A549 (cell line): Measurements from ENCODE around the gene DIO1.

Source experiments
- CEBPB ChIP-seq, 2 experiments: fragments of >200 bp in 1 of 2; sonication (Bioruptor Twin) in 1 of 2; formaldehyde crosslinking in 1 of 2; IDR thresholded peaks; 2 replicates each; pipeline ENCODE4 v1.6.1; 2012 to 2016
- CHD4 ChIP-seq: fragments of 200-600 bp; sonication (generic); IDR thresholded peaks from 2 replicates; pipeline ENCODE4 v1.6.1; 2016; ENCODE audit warnings: antibody characterized with exemption, mild to moderate bottlenecking, borderline replicate concordance
- EP300 ChIP-seq, 2 experiments: fragments of >200 bp; sonication (Bioruptor Twin); formaldehyde crosslinking; IDR thresholded peaks; 2 replicates in 1 of 2; 3 replicates in 1 of 2; pipeline ENCODE4 v1.6.1; 2016 to 2017
- HOXA7 ChIP-seq: fragments of 250-450 bp; sonication (Bioruptor Pico); IDR thresholded peaks from 2 replicates; pipeline ENCODE4 v1.5.0; 2020; ENCODE audit warnings: mild to moderate bottlenecking, moderate library complexity
- MYC ChIP-seq: IDR thresholded peaks from 2 replicates; pipeline ENCODE4 v1.6.1; 2012; ENCODE audit warnings: mild to moderate bottlenecking, inconsistent platforms, low read length, improper control_type of control experiment, borderline replicate concordance
- RAD21 ChIP-seq, 2 experiments: fragments of >200 bp in 1 of 2; sonication (Bioruptor Twin) in 1 of 2; formaldehyde crosslinking in 1 of 2; IDR thresholded peaks in 1 of 2; conservative IDR thresholded peaks in 1 of 2; 2 replicates in 1 of 2; 3 replicates in 1 of 2; pipeline ENCODE4 v1.6.1; 2012 to 2018; ENCODE audit warnings: inconsistent platforms in 1 of 2
- RFX5 ChIP-seq: fragments of 450-650 bp; IDR thresholded peaks from 2 replicates; pipeline ENCODE4 v1.7.1; 2014; ENCODE audit warnings: antibody characterized with exemption, mild to moderate bottlenecking, moderate library complexity
- SMC3 ChIP-seq: fragments of >200 bp; sonication (Bioruptor Twin); formaldehyde crosslinking; IDR thresholded peaks from 3 replicates; pipeline ENCODE4 v1.6.1; 2018; ENCODE audit warnings: inconsistent platforms
- TF ChIP-seq, protein P1 (sequence below): fragments of >200 bp; sonication (Bioruptor Twin); formaldehyde crosslinking; IDR thresholded peaks from 3 replicates; pipeline ENCODE4 v1.5.1; 2016
- TF ChIP-seq, protein P2 (sequence below): fragments of 200-600 bp; sonication (generic); IDR thresholded peaks from 2 replicates; pipeline ENCODE4 v1.6.1; 2016; ENCODE audit warnings: antibody characterized with exemption, mild to moderate bottlenecking, moderate library complexity
- TF ChIP-seq, protein P3 (sequence below): fragments of 250-450 bp; sonication (Bioruptor Pico); IDR thresholded peaks from 2 replicates; pipeline ENCODE4 v1.5.0; 2021; ENCODE audit warnings: mild to moderate bottlenecking, moderate library complexity, borderline replicate concordance
- TF ChIP-seq, protein P4 (sequence below): fragments of 450-650 bp; IDR thresholded peaks from 2 replicates; pipeline ENCODE4 v1.6.1; 2014; ENCODE audit warnings: antibody characterized with exemption
- TF ChIP-seq, protein P5 (sequence below): IDR thresholded peaks from 2 replicates; pipeline ENCODE4 v1.6.1; 2012

DNA sequence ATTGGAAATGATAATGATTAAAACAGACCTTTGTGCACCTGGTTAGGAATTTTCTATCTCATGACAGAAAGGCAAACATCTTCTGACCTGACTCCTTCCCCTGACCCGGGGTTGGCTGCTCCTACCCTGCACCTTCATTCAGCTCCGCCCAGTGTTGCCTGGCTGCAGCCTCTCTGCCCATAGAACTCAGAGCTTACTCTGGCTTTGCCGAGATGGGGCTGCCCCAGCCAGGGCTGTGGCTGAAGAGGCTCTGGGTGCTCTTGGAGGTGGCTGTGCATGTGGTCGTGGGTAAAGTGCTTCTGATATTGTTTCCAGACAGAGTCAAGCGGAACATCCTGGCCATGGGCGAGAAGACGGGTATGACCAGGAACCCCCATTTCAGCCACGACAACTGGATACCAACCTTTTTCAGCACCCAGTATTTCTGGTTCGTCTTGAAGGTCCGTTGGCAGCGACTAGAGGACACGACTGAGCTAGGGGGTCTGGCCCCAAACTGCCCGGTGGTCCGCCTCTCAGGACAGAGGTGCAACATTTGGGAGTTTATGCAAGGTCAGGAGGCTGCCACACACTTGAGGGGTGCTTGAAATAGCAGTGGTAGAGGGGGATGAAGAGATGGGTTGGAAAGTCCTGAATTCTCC, at the start of gene DIO1:
- TF ChIP-seq, protein P1, sequence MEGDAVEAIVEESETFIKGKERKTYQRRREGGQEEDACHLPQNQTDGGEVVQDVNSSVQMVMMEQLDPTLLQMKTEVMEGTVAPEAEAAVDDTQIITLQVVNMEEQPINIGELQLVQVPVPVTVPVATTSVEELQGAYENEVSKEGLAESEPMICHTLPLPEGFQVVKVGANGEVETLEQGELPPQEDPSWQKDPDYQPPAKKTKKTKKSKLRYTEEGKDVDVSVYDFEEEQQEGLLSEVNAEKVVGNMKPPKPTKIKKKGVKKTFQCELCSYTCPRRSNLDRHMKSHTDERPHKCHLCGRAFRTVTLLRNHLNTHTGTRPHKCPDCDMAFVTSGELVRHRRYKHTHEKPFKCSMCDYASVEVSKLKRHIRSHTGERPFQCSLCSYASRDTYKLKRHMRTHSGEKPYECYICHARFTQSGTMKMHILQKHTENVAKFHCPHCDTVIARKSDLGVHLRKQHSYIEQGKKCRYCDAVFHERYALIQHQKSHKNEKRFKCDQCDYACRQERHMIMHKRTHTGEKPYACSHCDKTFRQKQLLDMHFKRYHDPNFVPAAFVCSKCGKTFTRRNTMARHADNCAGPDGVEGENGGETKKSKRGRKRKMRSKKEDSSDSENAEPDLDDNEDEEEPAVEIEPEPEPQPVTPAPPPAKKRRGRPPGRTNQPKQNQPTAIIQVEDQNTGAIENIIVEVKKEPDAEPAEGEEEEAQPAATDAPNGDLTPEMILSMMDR = no peak
- TF ChIP-seq CHD4 (no peak), MYC (no peak), EP300 (IDR thresholded peaks at IDR 0.05) (no peak), CEBPB (IDR thresholded peaks at IDR 0.05) (no peak), HOXA7 (no peak), RFX5 (no peak), RAD21 (conservative IDR thresholded peaks at IDR 0.05 in 1 of 2, IDR thresholded peaks at IDR 0.05 in 1 of 2) (no peak), SMC3 (no peak)
- TF ChIP-seq, protein P2, sequence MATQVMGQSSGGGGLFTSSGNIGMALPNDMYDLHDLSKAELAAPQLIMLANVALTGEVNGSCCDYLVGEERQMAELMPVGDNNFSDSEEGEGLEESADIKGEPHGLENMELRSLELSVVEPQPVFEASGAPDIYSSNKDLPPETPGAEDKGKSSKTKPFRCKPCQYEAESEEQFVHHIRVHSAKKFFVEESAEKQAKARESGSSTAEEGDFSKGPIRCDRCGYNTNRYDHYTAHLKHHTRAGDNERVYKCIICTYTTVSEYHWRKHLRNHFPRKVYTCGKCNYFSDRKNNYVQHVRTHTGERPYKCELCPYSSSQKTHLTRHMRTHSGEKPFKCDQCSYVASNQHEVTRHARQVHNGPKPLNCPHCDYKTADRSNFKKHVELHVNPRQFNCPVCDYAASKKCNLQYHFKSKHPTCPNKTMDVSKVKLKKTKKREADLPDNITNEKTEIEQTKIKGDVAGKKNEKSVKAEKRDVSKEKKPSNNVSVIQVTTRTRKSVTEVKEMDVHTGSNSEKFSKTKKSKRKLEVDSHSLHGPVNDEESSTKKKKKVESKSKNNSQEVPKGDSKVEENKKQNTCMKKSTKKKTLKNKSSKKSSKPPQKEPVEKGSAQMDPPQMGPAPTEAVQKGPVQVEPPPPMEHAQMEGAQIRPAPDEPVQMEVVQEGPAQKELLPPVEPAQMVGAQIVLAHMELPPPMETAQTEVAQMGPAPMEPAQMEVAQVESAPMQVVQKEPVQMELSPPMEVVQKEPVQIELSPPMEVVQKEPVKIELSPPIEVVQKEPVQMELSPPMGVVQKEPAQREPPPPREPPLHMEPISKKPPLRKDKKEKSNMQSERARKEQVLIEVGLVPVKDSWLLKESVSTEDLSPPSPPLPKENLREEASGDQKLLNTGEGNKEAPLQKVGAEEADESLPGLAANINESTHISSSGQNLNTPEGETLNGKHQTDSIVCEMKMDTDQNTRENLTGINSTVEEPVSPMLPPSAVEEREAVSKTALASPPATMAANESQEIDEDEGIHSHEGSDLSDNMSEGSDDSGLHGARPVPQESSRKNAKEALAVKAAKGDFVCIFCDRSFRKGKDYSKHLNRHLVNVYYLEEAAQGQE = no peak
- TF ChIP-seq, protein P3, sequence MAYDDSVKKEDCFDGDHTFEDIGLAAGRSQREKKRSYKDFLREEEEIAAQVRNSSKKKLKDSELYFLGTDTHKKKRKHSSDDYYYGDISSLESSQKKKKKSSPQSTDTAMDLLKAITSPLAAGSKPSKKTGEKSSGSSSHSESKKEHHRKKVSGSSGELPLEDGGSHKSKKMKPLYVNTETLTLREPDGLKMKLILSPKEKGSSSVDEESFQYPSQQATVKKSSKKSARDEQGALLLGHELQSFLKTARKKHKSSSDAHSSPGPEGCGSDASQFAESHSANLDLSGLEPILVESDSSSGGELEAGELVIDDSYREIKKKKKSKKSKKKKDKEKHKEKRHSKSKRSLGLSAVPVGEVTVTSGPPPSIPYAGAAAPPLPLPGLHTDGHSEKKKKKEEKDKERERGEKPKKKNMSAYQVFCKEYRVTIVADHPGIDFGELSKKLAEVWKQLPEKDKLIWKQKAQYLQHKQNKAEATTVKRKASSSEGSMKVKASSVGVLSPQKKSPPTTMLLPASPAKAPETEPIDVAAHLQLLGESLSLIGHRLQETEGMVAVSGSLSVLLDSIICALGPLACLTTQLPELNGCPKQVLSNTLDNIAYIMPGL (CRISPR knock-in tag) = no peak
- TF ChIP-seq, protein P4, sequence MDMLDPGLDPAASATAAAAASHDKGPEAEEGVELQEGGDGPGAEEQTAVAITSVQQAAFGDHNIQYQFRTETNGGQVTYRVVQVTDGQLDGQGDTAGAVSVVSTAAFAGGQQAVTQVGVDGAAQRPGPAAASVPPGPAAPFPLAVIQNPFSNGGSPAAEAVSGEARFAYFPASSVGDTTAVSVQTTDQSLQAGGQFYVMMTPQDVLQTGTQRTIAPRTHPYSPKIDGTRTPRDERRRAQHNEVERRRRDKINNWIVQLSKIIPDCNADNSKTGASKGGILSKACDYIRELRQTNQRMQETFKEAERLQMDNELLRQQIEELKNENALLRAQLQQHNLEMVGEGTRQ = no peak
- TF ChIP-seq, protein P5, sequence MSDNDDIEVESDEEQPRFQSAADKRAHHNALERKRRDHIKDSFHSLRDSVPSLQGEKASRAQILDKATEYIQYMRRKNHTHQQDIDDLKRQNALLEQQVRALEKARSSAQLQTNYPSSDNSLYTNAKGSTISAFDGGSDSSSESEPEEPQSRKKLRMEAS = no peak
